Colonic mucosa (tissue), 4 donors: ENCODE measurements around the gene RMDN2. TPM values are rescaled to one million over a fixed set of nuclear protein-coding genes. Genes with fewer than 3 reads are reported as not detected.

Experiments used
- DNase-seq: peaks from one replicate; pipeline ENCODE4 v3.0.0-alpha.2; 2020
- H3K27ac ChIP-seq: fragments of 200-600 bp; one replicate; pipeline ENCODE4 v1.8.0; 2021
- H3K27me3 ChIP-seq: fragments of 200-600 bp; one replicate; pipeline ENCODE4 v1.8.0; 2021
- H3K36me3 ChIP-seq: fragments of 200-600 bp; one replicate; pipeline ENCODE4 v1.8.0; 2021
- H3K4me1 ChIP-seq: fragments of 200-600 bp; one replicate; pipeline ENCODE4 v1.8.0; 2021; ENCODE audit warnings: mild to moderate bottlenecking
- H3K4me3 ChIP-seq: fragments of 200-600 bp; one replicate; pipeline ENCODE4 v1.8.0; 2021
- H3K9ac ChIP-seq, 2 donors: one replicate each; pipeline ENCODE4 v1.7.0; 2013; ENCODE audit warnings: control low read depth in 2 of 2, low read depth in 2 of 2, low read length in 2 of 2
- H3K9me3 ChIP-seq: fragments of 200-600 bp; one replicate; pipeline ENCODE4 v1.8.0; 2021
- intact Hi-C: fragments of 100-400 bp; cut with DNase I; formaldehyde crosslinking; loops from one replicate; pipeline ENCODE4 v1.14.1; 2022
- total RNA-seq, 2 donors: library from RNA; stranded (reverse); fragmentation: NEBNext Ultra II Directional in 1 of 2; extraction: Animal tissue kit (Norgen Biotek cat#: 25700) in 1 of 2; gene quantifications; one replicate each; pipeline ENCODE4 v1.2.1, GENCODE V29; 2021
- TF ChIP-seq, protein P1 (sequence below): fragments of 200-600 bp; IDR thresholded peaks from one replicate; pipeline ENCODE4 v1.8.0; 2022; ENCODE audit warnings: antibody characterized with exemption, mild to moderate bottlenecking
- donor health status: healthy.
- donor health status: DM: no; HTN: no; CAD: no.
- donor health status: DM: no; HTN: no; CAD: no.

RMDN2 gene
- total RNA-seq, 2 donors from 2014 or later: 19.8 to 26.5 TPM

DNA sequence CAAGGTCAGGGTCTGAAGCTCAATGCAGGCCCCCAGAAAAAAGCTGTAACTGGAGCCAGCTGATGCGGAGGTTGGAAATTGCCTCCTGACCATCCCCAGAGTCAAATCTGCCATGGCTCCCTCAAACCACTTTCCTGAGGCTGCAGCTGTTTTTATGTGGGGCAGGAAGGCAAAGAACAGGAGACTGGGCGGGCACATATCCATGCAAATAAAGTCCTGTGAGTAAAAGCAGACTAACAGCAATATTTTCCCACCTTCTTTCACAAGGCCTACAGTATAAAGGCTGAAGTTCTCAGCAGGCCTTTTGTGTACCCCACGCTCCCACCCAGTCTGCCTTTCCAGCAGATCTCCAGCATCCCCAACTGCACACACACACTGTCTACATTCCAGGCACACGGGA is 103.7 kb downstream of the RMDN2 start:
- no peaks in the 10 kb centered on the region for H3K4me1 ChIP-seq

DNA sequence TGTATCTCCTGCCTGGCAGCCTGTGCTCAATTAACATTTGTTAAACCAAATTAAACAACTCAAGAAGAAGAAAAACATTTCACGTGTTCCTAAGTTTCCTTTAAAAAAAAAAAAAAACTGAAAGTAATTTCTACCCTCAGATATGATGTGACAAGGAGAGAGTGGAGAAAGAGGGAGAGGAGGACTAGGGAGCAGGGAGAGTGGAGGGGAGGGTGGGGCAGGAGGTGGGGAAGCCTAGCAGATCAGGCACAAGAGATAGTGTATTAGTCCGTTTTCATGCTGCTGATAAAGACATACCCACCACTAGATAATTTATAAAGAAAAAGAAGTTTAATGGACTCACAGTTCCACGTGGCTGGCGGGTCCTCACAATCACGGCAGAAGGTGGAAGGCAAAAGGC is 104.4 kb downstream of the RMDN2 start:
- Histone ChIP-seq H3K9me3 (no peaks in the 10 kb centered on the region), H3K4me1 (no peaks in the 10 kb centered on the region), H3K27me3 (no peaks in the 10 kb centered on the region), H3K27ac (no peak overlapping the region), H3K36me3 (no peaks in the 10 kb centered on the region), H3K4me3 (no peak overlapping the region), H3K9ac (no peak overlapping the region)
- intact Hi-C loops: no loop called here
- TF ChIP-seq, protein P1, sequence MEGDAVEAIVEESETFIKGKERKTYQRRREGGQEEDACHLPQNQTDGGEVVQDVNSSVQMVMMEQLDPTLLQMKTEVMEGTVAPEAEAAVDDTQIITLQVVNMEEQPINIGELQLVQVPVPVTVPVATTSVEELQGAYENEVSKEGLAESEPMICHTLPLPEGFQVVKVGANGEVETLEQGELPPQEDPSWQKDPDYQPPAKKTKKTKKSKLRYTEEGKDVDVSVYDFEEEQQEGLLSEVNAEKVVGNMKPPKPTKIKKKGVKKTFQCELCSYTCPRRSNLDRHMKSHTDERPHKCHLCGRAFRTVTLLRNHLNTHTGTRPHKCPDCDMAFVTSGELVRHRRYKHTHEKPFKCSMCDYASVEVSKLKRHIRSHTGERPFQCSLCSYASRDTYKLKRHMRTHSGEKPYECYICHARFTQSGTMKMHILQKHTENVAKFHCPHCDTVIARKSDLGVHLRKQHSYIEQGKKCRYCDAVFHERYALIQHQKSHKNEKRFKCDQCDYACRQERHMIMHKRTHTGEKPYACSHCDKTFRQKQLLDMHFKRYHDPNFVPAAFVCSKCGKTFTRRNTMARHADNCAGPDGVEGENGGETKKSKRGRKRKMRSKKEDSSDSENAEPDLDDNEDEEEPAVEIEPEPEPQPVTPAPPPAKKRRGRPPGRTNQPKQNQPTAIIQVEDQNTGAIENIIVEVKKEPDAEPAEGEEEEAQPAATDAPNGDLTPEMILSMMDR: no peak
- no peak for DNase-seq

More for the DNA sequence above, 103.7 kb downstream of the RMDN2 start:
- Histone ChIP-seq H3K9ac (no peak overlapping the region), H3K36me3 (no peaks in the 10 kb centered on the region), H3K4me3 (no peak overlapping the region), H3K27me3 (no peaks in the 10 kb centered on the region), H3K9me3 (no peaks in the 10 kb centered on the region), H3K27ac (no peak overlapping the region)
- DNase-seq: no peak
- TF ChIP-seq, protein P1: no peak
- intact Hi-C loops: no loop called here

DNA sequence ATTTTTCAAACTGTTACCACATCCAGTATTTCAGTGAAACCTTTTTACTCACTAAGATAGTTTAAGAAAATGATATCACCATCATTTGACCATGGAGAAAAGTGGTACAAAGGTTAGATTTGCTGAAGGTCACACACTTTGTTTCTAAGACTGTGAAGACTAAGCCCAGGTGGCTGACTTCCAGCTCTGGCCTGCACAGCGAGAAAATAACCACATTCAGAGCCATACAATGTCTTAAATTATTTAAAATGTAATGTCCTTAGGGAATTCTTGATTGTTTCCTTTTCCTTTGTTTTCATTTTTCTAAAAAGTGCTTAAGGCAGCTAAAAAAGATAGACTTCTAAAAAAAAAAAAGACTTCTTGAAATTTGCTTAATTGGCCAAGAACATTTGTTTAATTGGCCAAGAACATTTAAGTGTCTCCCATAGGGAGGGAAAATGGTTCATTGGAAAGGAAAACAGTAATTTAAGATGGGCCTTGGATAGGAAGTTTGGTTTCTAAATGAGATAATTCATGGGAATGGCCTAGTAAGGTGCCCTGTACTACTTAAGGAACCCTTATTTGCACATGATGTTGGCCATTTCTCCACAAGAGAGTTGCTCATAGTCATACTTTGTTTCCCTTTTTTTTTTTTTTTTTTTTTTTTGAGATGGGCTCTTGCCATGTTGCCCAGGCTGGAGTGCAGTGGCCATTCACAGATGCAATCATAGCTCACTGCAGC is 105.7 kb downstream of the RMDN2 start:
- Histone ChIP-seq H3K27me3 (no peaks in the 10 kb centered on the region), H3K4me1 (no peaks in the 10 kb centered on the region), H3K36me3 (no peaks in the 10 kb centered on the region), H3K9ac (no peak overlapping the region), H3K27ac (no peak overlapping the region), H3K4me3 (no peak overlapping the region), H3K9me3 (no peaks in the 10 kb centered on the region)
- intact Hi-C loops: no loop called here
- TF ChIP-seq, protein P1: no peak
- DNase-seq: no peak

DNA sequence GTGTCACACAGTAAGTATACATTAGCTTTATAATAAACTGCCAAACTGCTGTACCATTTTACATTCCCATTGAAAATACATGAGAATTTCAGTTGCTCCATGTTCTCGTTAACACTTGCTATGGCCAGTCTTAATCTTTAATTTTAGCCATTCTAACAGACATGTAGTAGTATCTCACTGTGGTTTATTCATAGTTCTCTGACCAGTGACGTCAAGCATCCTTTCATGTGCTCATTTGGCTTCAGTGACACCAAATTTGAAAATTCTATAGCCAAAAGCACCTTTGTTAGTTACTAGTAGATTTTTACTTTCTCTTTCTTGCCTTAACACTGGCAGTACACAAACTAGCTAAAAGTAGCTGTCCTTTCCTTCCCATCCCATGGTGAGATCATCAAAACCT is 107.9 kb downstream of the RMDN2 start:
- intact Hi-C loops: no loop called here
- TF ChIP-seq, protein P1: no peak

DNA sequence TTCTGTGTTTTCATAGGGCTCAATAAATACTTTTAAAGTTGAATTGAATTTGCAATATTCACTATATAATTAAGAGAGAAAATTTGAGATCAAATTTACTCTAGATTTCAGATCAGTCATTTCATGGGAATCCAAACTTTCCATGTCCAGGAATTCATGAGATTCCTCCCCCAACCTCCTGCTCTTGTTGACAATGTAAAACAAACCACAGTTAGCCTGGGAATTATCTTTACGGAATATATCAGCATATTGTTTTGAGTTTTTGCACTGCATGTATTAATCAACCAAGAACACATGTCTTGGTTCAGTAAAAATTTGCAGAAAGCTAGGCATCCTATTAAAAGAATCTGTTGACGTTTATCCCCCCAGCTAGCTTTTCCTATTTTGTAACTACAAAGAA is 108.6 kb downstream of the RMDN2 start:
- Histone ChIP-seq H3K4me1 (no peaks in the 10 kb centered on the region), H3K27ac (no peak overlapping the region), H3K27me3 (no peaks in the 10 kb centered on the region), H3K4me3 (no peak overlapping the region), H3K36me3 (no peaks in the 10 kb centered on the region), H3K9ac (no peak overlapping the region), H3K9me3 (no peaks in the 10 kb centered on the region)
- intact Hi-C loops: no loop called here
- TF ChIP-seq, protein P1: no peak
- no peak for DNase-seq

More for the DNA sequence above, 107.9 kb downstream of the RMDN2 start:
- Histone ChIP-seq H3K4me3 (no peak overlapping the region), H3K27ac (no peak overlapping the region), H3K9me3 (no peaks in the 10 kb centered on the region), H3K9ac (no peak overlapping the region), H3K36me3 (no peaks in the 10 kb centered on the region), H3K4me1 (no peaks in the 10 kb centered on the region), H3K27me3 (no peaks in the 10 kb centered on the region)
- DNase-seq: no peak
